Sigmoid colon (tissue), 7 donors: ENCODE data around the gene CTBP2. TPM values are rescaled to one million over a fixed set of nuclear protein-coding genes. Genes with fewer than 3 reads are reported as not detected.

ENCODE experiments used
- DNase-seq: peaks from one replicate; pipeline ENCODE4 v3.0.0-alpha.2; 2019
- H3K27ac ChIP-seq, 4 donors: fragments of 200-600 bp; sonication (generic); one replicate each; pipeline ENCODE4 v1.5.1; 2016 to 2019; ENCODE audit warnings: mild to moderate bottlenecking in 1 of 4
- H3K27me3 ChIP-seq, 3 donors: fragments of 200-600 bp; sonication (generic); one replicate each; pipeline ENCODE4 v1.5.1; 2019; ENCODE audit warnings: mild to moderate bottlenecking in 1 of 3
- H3K36me3 ChIP-seq, 4 donors: fragments of 200-600 bp; sonication (generic); one replicate each; pipeline ENCODE4 v1.5.1; 2016 to 2019
- H3K4me1 ChIP-seq, 4 donors: fragments of 200-600 bp; sonication (generic); one replicate each; pipeline ENCODE4 v1.5.1; 2017 to 2019
- H3K4me3 ChIP-seq, 4 donors: fragments of 200-600 bp; sonication (generic); one replicate each; pipeline ENCODE4 v1.5.1; 2017 to 2019; ENCODE audit warnings: mild to moderate bottlenecking in 2 of 4, moderate library complexity in 1 of 4
- H3K9me3 ChIP-seq, 4 donors: fragments of 200-600 bp in 3 of 4; sonication (generic) in 3 of 4; one replicate each; pipeline versions ENCODE4 v1.5.1 to v1.6.1; 2013 to 2019
- EP300 ChIP-seq, 4 donors: sonication (generic); formaldehyde crosslinking; IDR thresholded peaks; one replicate each; pipeline ENCODE4 v1.6.1; 2017; ENCODE audit warnings: antibody characterized with exemption in 4 of 4
- POLR2A ChIP-seq, 2 donors: fragments of 450-650 bp; IDR thresholded peaks; one replicate each; pipeline ENCODE4 v1.6.1; 2016; ENCODE audit warnings: antibody characterized with exemption in 2 of 2, mild to moderate bottlenecking in 2 of 2, moderate library complexity in 2 of 2
- POLR2AphosphoS5 ChIP-seq, 4 donors: sonication (generic); formaldehyde crosslinking; IDR thresholded peaks; one replicate each; pipeline ENCODE4 v1.6.1; 2017; ENCODE audit warnings: antibody characterized with exemption in 4 of 4
- WGBS, 2 donors: extraction: QIAGEN DNeasy Blood & Tissue Kit; methylation state at CpG; one replicate each; pipeline ENCODE4 v1.1.7; 2013; 5-methylcytosine and 5-hydroxymethylcytosine counted together
- intact Hi-C: fragments of 100-400 bp; cut with DNase I; formaldehyde crosslinking; loops from one replicate; pipeline ENCODE4 v1.15.1; 2023
- polyA plus RNA-seq, 3 donors: library from polyadenylated mRNA; stranded (reverse); fragments of 200-250 nt; gene quantifications; one replicate each; pipeline ENCODE4 v1.2.3, GENCODE V29; 2013
- total RNA-seq, 4 donors: library from RNA; depleted of rRNA; stranded (reverse); fragments of >200 nt; gene quantifications; one replicate each; pipeline ENCODE4 v1.1.0, GENCODE V29; 2016
- TF ChIP-seq, protein P1 (sequence below), 4 experiments: fragments of 450-650 bp in 3 of 4; fragments of 200-600 bp in 1 of 4; IDR thresholded peaks; one replicate each; pipeline ENCODE4 v1.5.1; 2016 to 2019; ENCODE audit warnings: antibody characterized with exemption in 4 of 4, mild to moderate bottlenecking in 3 of 4, moderate library complexity in 2 of 4
- donor health status: healthy with polysubstance abuse.
- donor health status: Bipolar disorder and iron deficiency.
- donor health status: healthy.

The CTBP2 gene
- total and polyA plus RNA-seq, 7 donors: 31.2 to 62.4 (median 52.0) TPM

DNA sequence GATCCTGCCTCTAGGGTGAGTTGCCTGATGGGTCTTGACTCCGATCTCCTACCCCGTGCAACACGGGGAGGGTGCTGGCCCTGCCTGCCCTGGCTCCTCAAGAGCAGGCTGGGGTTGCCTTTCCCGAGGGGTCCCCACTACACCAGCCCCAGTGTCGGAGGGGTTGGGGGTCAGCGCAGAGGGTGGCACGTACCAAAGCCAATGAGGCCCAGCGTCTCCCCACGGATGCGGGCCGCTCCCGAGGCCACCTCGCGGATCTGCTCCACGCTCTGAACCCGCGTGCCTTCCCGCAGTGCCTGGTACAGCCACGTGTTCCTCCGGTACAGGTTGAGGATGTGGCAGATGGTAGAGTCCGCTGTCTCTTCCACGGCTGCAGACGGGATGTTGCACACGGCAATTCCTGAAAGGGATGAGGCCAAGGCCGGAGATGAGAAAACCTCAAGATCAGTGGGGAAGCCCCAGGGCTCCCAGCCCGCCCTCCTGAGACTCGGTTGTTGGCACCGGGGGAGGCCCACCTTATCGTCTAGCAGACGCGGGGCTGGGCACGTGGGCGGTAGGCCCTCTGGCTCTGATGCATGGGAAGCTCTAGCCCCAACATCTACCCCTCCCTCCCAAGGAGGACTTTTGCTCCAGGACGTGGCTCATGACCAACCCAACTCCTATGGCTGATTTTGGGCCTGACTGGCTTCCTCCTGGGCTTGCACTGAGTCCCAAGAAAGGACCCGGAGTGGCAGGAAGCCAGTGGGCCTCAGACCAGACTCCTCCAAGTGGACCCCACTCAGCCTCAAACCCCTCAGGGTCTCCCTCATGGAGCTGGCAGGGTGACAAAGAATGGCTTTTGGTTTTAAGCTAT lies 162.4 kb downstream of the CTBP2 start:
- peak; percentile 59 for DNase-seq
- H3K27ac ChIP-seq: peak overlapping the region in 1 of 4 donors; percentile 72
- no peak overlapping the region for H3K4me3 ChIP-seq
- peaks cover 35 to 63% (median 55%) of the 10 kb centered on the region in 4 donors for H3K36me3 ChIP-seq
- no peaks in the 10 kb centered on the region for H3K9me3 ChIP-seq
- intact Hi-C loops: no loop called here
- no peak for TF ChIP-seq POLR2AphosphoS5 (IDR thresholded peaks at IDR 0.05)
- TF ChIP-seq, protein P1, sequence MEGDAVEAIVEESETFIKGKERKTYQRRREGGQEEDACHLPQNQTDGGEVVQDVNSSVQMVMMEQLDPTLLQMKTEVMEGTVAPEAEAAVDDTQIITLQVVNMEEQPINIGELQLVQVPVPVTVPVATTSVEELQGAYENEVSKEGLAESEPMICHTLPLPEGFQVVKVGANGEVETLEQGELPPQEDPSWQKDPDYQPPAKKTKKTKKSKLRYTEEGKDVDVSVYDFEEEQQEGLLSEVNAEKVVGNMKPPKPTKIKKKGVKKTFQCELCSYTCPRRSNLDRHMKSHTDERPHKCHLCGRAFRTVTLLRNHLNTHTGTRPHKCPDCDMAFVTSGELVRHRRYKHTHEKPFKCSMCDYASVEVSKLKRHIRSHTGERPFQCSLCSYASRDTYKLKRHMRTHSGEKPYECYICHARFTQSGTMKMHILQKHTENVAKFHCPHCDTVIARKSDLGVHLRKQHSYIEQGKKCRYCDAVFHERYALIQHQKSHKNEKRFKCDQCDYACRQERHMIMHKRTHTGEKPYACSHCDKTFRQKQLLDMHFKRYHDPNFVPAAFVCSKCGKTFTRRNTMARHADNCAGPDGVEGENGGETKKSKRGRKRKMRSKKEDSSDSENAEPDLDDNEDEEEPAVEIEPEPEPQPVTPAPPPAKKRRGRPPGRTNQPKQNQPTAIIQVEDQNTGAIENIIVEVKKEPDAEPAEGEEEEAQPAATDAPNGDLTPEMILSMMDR (IDR thresholded peaks at IDR 0.05): no peak
- TF ChIP-seq EP300 (IDR thresholded peaks at IDR 0.05): no peak
- TF ChIP-seq POLR2A (IDR thresholded peaks at IDR 0.05): no peak
- no peaks in the 10 kb centered on the region for H3K27me3 ChIP-seq
- H3K4me1 ChIP-seq: peaks cover 0 to 45% (median 36%) of the 10 kb centered on the region in 4 donors
- 89 to 90% methylated on average over 35 of the region's 35 CpGs for WGBS, 2 donors

DNA sequence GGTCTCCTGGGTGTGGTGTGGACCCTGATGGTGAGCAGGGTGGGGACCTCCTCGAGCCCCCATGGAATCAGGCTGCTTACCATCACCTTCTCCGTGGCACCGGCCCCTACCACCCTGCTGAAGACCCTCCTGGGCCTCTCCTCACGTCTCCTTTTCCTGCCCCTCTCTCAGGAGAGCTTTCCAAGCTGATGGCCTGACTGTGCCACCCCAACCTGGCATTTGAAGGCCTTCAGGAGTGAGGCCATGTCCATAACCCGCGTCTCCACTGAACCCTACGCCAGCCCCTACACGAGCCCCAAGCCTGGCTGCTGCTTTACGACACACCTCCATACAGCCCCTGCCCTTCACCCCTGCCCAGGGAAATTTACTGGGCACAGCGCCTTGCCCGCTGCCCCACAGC lies 163.1 kb downstream of the CTBP2 start:
- Histone ChIP-seq H3K36me3 (peaks cover 29 to 62% (median 52%) of the 10 kb centered on the region in 4 donors), H3K4me3 (no peak overlapping the region), H3K27ac (no peak overlapping the region), H3K9me3 (no peaks in the 10 kb centered on the region), H3K4me1 (peaks cover 0 to 44% (median 40%) of the 10 kb centered on the region in 4 donors), H3K27me3 (no peaks in the 10 kb centered on the region)
- 93 to 94% methylated on average over 11 of the region's 11 CpGs for WGBS, 2 donors
- DNase-seq: no peak
- intact Hi-C loops: no loop called here
- TF ChIP-seq EP300 (IDR thresholded peaks at IDR 0.05) (no peak), POLR2AphosphoS5 (IDR thresholded peaks at IDR 0.05) (no peak), POLR2A (IDR thresholded peaks at IDR 0.05) (no peak)
- TF ChIP-seq, protein P1 (IDR thresholded peaks at IDR 0.05): no peak

DNA sequence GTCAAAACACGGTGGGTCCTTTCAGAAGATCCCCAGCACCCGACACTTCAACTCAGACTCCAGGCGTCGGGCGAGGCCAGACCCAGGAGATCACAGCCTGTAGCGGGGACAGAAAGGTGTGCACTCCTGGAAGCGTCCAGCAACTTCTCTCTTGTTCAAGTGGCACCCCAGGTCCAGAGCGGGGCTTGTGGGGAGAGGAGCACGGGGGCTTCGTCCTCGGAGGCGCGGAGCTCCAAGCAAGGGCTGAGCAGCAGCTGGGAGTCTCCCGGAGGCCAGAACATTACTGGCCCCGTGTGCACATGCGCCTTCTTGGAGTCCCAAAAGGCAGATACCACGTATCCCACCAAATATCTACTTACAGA lies 163.5 kb downstream of the CTBP2 start:
- WGBS, 2 donors: 92 to 93% methylated on average over 17 of the region's 17 CpGs

DNA sequence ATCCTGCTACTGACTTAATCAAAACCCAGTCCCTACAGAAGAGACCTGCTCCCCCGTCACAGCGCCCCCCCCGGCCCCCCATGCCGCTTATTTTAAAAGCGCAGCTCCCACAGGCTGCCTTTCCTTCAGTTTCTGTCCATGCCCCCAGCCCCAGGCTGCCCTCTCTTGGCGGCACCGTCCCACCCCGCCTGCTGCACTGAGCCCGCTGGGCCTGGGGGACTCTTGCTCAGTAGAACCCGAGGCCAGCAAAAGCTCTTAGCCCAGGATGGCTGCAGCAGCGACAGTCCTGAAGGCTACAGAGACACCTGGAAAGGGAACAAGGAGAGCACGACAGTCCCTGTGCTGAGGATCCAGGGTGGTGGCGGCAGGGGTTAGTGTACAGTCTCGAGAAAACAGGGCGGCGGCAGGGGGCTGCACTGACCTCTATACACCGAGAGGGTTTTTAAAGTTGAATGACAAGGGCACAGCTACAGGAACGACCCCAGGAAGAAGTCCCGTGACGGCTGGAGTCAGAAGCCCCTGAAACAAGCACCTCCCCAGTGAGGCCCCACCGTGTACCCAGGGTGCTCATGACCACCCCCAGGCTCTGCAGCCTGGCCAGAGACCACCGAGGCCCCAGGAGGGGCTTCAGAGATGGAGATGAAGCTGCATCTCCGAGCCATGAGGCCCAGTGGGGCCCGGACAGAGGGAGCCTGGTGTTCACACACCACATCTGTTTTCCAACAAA lies 164.1 kb downstream of the CTBP2 start:
- intact Hi-C loops: no loop called here
- Histone ChIP-seq H3K36me3 (peaks cover 33 to 64% (median 54%) of the 10 kb centered on the region in 4 donors), H3K27me3 (no peaks in the 10 kb centered on the region), H3K9me3 (no peaks in the 10 kb centered on the region), H3K4me1 (peaks cover 0 to 38% (median 32%) of the 10 kb centered on the region in 4 donors), H3K4me3 (no peak overlapping the region), H3K27ac (no peak overlapping the region)
- WGBS, 2 donors: 89 to 91% methylated on average over 24 of the region's 24 CpGs
- TF ChIP-seq POLR2A (IDR thresholded peaks at IDR 0.05) (no peak), POLR2AphosphoS5 (IDR thresholded peaks at IDR 0.05) (peak in 1 of 4 donors; percentile 4)
- DNase-seq: peak; percentile 65

More for the DNA sequence above, 163.5 kb downstream of the CTBP2 start:
- peaks cover 29 to 59% (median 52%) of the 10 kb centered on the region in 4 donors for H3K36me3 ChIP-seq
- intact Hi-C loops: no loop called here
- no peak overlapping the region for H3K27ac ChIP-seq
- peaks cover 0 to 43% (median 37%) of the 10 kb centered on the region in 4 donors for H3K4me1 ChIP-seq
- H3K27me3 ChIP-seq: no peaks in the 10 kb centered on the region
- no peak for TF ChIP-seq EP300 (IDR thresholded peaks at IDR 0.05)
- no peak for TF ChIP-seq POLR2A (IDR thresholded peaks at IDR 0.05)
- TF ChIP-seq, protein P1 (IDR thresholded peaks at IDR 0.05): no peak
- no peak for TF ChIP-seq POLR2AphosphoS5 (IDR thresholded peaks at IDR 0.05)
- H3K4me3 ChIP-seq: no peak overlapping the region
- no peak for DNase-seq
- no peaks in the 10 kb centered on the region for H3K9me3 ChIP-seq

DNA sequence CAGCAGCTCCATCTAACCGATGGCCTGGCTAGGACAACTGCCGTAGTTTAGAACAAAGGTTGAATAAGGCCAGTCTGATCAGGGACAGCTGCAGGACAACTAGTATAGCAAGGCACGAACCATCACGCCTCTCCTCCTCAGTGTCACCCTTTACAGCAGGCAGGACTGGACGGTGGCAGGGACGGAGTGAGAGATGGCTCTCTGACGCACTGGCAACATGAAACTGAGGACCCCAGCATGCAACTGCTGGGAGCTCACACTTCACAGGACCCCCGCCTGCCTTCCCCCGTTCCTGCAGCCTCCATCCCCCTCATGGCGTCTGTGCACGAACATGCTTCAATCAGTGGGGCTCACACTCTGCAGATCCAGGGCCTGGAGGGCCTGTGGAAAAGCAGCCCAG lies 164.8 kb downstream of the CTBP2 start:
- Histone ChIP-seq H3K4me3 (no peak overlapping the region), H3K36me3 (peaks cover 40 to 71% (median 59%) of the 10 kb centered on the region in 4 donors), H3K9me3 (no peaks in the 10 kb centered on the region), H3K4me1 (peaks cover 0 to 31% (median 25%) of the 10 kb centered on the region in 4 donors), H3K27ac (no peak overlapping the region), H3K27me3 (no peaks in the 10 kb centered on the region)
- TF ChIP-seq POLR2AphosphoS5 (IDR thresholded peaks at IDR 0.05) (no peak), EP300 (IDR thresholded peaks at IDR 0.05) (no peak), POLR2A (IDR thresholded peaks at IDR 0.05) (no peak)
- TF ChIP-seq, protein P1 (IDR thresholded peaks at IDR 0.05): no peak
- 93% methylated on average over 11 of the region's 11 CpGs for WGBS, 2 donors
- no peak for DNase-seq
- intact Hi-C loops: no loop called here
